Stimulated activated naive CD8-positive, alpha-beta T cell treated with anti-CD3 and anti-CD28 coated beads, Interleukin-15, amount 100 ng/mL, for 72 hours (primary cell): ENCODE results near the gene GNG14.

ENCODE experiments used
- ATAC-seq: fragments of 150-1000 bp; cut with Tn5 transposase; 2 replicates; pipeline ENCODE4 v1.10.0; 2021; ENCODE audit warnings: mild to moderate bottlenecking, moderate library complexity
- DNase-seq, 2 donors: peaks; one replicate each; pipeline ENCODE4 v3.0.0; 2021 to 2022
- H3K27ac Mint-ChIP-seq, 2 donors: one replicate each; pipeline ENCODE4 v1.8.0; 2022; ENCODE audit warnings: mild to moderate bottlenecking in 2 of 2, mixed read lengths in 2 of 2, moderate library complexity in 2 of 2
- H3K27me3 Mint-ChIP-seq: one replicate; pipeline ENCODE4 v1.8.0; 2022; ENCODE audit warnings: mixed read lengths
- H3K4me1 Mint-ChIP-seq: one replicate; pipeline ENCODE4 v1.8.0; 2022; ENCODE audit warnings: mild to moderate bottlenecking, mixed read lengths
- H3K4me3 Mint-ChIP-seq, 2 donors: one replicate each; pipeline ENCODE4 v1.8.0; 2022; ENCODE audit warnings: mild to moderate bottlenecking in 2 of 2, mixed read lengths in 2 of 2, moderate library complexity in 1 of 2
- H3K9me3 Mint-ChIP-seq, 2 donors: one replicate each; pipeline ENCODE4 v1.8.0; 2022; ENCODE audit warnings: mixed read lengths in 2 of 2

The GNG14 gene

DNA sequence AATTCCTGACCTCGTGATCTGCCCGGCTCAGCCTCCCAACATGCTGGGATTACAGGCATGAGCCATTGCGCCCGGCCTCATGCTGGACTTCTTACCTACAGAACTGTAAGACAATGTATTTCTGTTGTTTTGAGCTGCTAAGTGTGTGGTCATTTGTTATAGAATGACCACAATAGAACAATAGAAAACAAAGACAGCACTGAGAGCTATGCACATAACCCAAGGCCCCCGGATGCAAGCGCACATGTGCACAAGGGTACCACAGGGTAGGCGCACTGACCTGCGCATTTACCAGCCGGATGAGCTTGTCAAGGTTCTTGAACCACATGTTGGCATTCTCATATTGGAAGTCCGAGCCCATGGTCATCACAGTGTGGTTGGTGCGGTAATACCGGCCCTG, 26.8 kb upstream of the GNG14 start:
- Mint-ChIP-seq H3K4me1 (peaks cover 36% of the 10 kb centered on the region), H3K27me3 (no peaks in the 10 kb centered on the region), H3K9me3 (no peaks in the 10 kb centered on the region), H3K27ac (no peak overlapping the region), H3K4me3 (no peak overlapping the region)
- DNase-seq (no peak), ATAC-seq (no peak)

DNA sequence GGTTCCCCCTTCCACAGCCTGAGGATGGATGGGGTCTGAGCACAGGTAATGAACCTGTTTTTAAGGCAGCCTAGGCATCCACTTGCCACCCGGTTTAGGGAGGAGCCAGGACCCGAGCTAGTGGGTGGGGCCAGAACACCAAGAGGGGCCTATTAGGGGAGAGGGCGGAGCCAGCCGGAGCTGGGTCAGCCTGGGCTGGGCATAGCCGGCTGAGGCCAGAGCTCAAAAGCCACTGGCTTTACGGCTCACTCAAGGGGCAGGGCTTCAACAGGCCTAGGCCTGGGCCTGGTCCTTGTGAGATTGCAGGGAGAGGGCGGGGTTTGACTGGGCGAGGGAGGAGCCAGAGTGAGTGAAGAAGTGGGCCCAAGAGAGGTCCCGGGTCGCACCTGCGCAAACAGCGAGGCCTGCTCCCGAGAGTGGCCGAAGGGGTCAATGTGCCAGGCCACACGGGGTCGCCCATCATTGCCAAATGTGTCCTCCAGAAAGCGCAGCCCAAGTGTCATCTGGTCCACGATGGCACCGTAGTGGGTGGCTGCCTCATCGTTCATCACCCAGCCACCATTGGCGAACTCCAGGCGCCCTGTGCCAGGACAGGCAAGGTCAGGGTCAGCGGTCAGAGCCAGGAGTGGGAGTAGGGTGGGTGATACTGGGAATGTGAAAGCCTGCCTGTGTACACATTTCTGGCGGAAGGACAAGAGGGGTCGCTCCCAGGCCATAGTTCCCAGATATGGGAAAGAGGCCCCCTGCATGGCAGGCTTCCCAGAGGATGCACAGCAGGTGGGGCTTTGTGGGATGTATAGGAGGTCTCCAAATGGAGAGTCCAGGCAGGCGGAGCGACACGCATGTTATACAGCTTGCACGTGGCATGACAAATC, 23.2 kb upstream of the GNG14 start:
- Mint-ChIP-seq H3K27me3 (no peaks in the 10 kb centered on the region), H3K27ac (peak overlapping the region; percentile 46 to 74)

DNA sequence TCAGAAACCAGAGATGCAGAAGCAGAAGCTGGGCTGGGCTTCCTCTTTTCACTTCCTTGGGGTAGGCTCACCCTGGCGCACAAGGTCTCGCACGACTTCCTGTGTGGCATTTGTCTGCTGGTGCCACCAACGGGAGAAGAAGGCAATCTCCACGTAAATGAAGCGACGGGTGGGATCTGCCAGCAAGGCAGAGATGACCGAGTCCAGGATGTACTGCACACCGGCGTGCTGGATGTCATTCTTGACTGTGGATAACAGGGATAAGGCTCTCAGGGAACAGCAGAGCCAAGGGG, 22.6 kb upstream of the GNG14 start:
- DNase-seq (peak; percentile 33 to 71), ATAC-seq (peak; percentile 56)
- Mint-ChIP-seq H3K4me3 (peak overlapping the region; percentile 91 to 96), H3K4me1 (peaks cover 66% of the 10 kb centered on the region), H3K27me3 (no peaks in the 10 kb centered on the region), H3K9me3 (no peaks in the 10 kb centered on the region), H3K27ac (peak overlapping the region; percentile 61 to 96)

More for the DNA sequence above, 23.2 kb upstream of the GNG14 start:
- no peak for DNase-seq
- no peak for ATAC-seq
- Mint-ChIP-seq H3K4me1 (peaks cover 62% of the 10 kb centered on the region), H3K4me3 (peak overlapping the region; percentile 91 to 96), H3K9me3 (no peaks in the 10 kb centered on the region)

DNA sequence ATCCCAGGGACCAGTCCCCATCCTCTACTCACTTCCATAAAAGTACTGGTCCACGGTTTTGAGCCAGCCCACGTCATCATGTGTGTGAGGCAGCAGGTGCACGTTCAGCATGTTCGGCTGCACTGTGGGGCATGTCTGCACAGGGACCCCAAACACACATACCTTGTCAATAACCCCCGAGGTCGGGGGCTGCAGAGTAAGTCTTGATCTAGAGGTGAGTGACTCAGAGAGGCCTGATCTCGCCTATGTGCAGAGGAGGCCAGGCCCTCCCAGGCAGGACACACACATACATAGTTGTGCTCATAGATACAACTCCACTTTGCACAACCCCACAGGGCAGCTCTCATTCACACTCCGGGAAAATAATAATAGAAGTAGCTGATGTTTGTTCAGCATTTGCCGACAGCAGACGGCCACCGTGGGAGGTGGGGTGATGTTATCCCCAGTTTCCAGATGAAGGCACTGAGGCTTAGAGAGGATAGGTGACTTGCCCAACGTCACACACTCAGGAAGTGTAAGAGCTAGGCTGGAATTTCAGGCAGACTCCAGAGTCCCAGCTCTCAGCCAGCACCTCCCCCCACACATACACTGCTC, 22.0 kb upstream of the GNG14 start:
- ATAC-seq (peak; percentile 21), DNase-seq (no peak)
- Mint-ChIP-seq H3K9me3 (no peaks in the 10 kb centered on the region), H3K27ac (peak overlapping the region; percentile 96), H3K27me3 (no peaks in the 10 kb centered on the region), H3K4me3 (peak overlapping the region; percentile 91 to 96), H3K4me1 (peaks cover 71% of the 10 kb centered on the region)

DNA sequence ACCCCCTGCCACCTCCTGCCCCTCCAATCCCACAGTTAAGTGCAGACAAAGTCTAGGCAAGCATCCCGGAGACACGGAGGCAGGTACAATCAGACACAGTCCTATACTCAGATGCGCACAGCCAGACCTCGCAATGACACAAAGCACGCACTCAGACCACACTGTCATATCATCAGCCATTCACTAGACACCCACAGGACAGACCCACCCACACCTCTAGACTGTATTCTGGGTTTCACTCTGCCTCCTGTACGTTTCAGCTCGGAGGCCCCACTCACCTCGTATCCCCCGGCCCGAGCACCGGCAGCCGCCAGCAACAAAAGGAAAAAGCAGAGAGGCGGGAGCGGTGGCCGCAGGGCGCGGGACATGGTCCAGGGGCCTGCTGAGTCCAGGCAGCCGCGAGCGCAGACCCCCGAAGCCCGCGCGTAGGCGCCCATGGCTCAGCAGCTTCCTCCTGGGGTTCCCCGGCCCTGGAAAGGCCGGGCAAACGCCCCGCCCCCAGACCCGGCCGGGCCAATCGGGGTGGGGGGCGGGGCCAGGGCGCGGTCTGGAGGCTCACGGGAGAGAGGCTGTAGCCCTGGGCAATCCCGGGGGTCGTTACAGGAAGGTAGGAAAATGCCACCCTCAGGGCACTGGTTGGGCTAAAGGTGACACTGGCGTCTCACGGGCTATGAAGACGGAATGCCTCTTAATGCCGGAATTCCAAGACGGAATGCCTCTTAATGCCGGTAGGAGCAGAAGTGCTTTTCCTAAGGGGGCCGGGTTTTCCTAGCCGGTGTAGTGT, 21.3 kb upstream of the GNG14 start, which contains the start of the genes MAN2B1 and WDR83:
TSS of gene MAN2B1 (minus strand) at position 478 of the 784 bp plus-strand sequence. CDS start at position 437, 41 bp downstream.
TSS of gene WDR83 (plus strand) at position 543 of the 784 bp plus-strand sequence. CDS start 2,984 bp downstream, outside the sequence.
- DNase-seq (peak; percentile 81), ATAC-seq (peak; percentile 86)
- no peaks in the 10 kb centered on the region for H3K9me3 Mint-ChIP-seq
- peak within 1 kb of the TSS; percentile 96 for H3K27ac Mint-ChIP-seq
- peak within 1 kb of the TSS; percentile 91 to 96 for H3K4me3 Mint-ChIP-seq
- H3K4me1 Mint-ChIP-seq = peaks cover 74% of the 10 kb centered on the region
- H3K27me3 Mint-ChIP-seq = no peaks in the 10 kb centered on the region

DNA sequence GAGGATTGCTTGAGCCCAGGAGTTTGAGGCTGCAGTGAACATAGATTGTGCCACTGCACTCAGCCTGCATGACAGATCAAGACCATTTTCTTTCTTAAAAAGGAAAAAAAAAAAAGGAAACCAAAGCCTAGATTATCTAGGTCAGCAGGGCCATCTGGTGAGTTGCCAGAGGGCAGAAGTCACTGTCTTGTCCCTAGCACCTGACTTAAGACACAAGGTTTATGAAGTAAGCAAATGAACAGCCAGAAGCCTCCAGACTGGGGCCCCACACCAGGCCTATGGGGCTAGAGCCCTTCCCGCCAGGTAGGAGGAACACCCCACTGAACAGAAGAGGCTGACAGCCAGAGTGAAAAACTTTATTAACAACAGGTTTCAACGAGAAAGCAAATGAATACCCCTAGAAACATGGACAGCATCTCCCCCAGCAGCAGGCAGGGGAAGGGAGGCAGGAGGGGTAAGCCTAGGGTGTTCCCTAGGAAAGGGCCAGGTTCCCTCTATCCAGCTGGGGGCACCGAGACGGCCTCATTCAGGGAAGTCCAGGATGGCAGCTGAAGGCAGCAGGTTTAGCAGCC, 20.0 kb upstream of the GNG14 start:
- Mint-ChIP-seq H3K4me3 (peak overlapping the region; percentile 96 to 97), H3K4me1 (peaks cover 84% of the 10 kb centered on the region), H3K27ac (no peak overlapping the region), H3K27me3 (no peaks in the 10 kb centered on the region), H3K9me3 (no peaks in the 10 kb centered on the region)
- no peak for ATAC-seq
- no peak for DNase-seq

DNA sequence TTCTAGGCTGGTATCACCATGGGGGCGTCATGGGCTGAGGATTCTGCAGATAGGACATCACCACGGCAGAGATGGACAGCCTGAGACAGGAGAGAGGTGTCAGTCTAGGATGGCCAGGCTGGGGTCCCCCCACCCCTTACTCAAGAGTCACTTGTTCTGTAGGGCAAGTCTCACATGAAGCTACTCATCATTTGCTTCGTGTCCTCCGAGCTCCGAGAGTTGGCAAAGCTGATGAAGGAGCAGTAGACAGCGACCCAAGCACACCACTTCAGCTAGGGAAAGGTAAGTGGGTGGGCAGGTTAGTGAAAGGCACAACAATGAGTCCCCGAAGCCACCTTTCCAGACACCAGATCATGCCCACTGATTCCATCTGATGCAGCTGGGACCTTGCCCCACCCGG, 19.5 kb upstream of the GNG14 start:
- DNase-seq = no peak
- Mint-ChIP-seq H3K27ac (peak overlapping the region; percentile 100), H3K9me3 (no peaks in the 10 kb centered on the region), H3K4me3 (peak overlapping the region; percentile 96 to 97), H3K27me3 (no peaks in the 10 kb centered on the region), H3K4me1 (peaks cover 80% of the 10 kb centered on the region)
- no peak for ATAC-seq

DNA sequence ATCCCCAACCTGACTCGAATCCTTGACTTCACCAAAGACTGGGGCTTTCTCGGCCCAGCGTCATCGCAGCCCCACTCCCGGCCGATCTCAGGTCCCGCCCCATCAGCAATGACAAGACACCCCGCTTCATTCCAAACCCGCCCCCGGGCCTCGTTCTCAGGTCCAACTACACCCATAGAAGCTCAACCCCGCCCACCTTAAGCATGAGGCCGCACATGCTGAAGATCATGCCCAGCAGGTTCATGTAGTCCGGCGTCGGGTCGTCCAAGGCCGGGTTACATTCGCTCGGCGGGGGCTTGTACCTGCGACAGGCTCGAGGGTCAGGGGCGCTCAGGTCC, 18.9 kb upstream of the GNG14 start:
- Mint-ChIP-seq H3K27ac (peak overlapping the region; percentile 100), H3K9me3 (no peaks in the 10 kb centered on the region), H3K4me3 (peak overlapping the region; percentile 96 to 97), H3K4me1 (peaks cover 74% of the 10 kb centered on the region), H3K27me3 (no peaks in the 10 kb centered on the region)
- peak; percentile 10 for ATAC-seq
- DNase-seq = peak; percentile 50 to 64

DNA sequence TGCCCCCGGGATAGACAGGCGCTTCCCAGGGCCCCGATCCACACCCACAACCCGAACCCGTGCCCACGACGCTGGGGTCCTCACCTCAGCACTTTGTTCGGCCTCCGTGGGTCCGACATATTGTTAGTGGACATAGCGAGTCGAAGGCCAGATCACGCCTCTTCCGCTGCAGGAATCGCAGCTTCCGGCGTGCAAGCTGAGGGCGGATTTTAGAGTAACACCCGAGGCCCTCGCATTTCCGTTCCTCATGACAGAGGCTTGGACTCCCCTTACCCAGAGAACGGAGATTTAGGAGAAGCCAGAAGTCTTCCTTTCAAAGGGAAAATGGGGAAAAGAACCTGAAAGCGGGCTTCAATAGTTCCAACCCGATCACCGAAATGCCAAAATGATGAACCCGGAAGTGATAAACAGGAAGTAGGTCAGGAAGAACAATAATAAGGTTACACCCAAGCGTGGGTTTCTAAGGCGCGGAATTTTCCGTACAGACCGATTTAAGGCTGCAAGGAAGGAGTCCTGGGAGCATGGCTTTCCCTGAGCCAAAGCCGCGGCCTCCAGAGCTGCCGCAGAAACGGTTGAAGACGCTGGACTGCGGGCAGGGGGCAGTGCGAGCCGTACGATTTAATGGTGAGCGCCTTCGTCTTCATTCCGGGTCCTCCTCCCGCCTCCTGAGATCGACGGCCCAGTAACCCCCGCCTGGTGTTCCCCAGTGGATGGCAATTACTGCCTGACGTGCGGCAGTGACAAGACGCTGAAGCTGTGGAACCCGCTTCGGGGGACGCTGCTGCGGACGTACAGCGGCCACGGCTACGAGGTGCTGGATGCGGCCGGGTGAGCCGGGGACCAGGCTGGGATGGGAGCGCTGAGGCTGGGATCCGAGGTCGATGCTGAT, 18.3 kb upstream of the GNG14 start:
- peak; percentile 76 to 79 for DNase-seq
- peak; percentile 38 for ATAC-seq
- H3K27me3 Mint-ChIP-seq = no peaks in the 10 kb centered on the region
- peaks cover 72% of the 10 kb centered on the region for H3K4me1 Mint-ChIP-seq
- peak overlapping the region; percentile 100 for H3K27ac Mint-ChIP-seq
- H3K9me3 Mint-ChIP-seq = no peaks in the 10 kb centered on the region
- peak overlapping the region; percentile 96 to 97 for H3K4me3 Mint-ChIP-seq

DNA sequence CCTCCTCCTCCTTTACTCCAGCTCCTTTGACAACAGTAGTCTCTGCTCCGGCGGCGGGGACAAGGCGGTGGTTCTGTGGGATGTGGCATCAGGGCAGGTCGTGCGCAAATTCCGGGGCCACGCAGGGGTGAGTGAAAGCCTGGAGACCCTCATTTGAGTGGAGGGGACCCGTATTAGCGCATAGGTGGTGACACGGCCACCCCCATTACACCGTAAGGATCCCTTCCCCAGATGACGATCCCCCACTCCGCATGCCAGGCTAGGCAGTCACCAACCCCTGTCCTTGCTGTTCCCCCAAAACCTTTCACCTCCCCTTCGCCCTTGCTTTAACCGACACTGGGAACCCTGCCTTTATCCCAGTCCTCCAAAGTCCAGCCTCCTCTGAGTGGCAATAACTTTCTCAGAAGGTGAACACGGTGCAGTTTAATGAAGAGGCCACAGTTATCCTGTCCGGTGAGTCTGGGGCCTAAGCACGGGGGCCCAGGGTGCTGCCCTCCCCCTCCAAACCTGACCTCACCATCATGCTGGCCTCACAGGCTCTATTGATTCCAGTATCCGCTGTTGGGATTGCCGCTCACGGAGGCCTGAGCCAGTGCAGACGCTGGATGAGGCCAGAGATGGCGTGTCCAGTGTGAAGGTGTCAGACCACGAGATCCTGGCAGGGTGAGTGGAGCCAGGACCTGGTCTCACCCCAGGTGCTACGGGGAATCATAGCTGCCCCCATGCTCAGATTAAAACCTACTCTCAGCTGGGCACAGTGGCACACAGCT, 17.5 kb upstream of the GNG14 start:
- ATAC-seq (no peak), DNase-seq (no peak)
- no peaks in the 10 kb centered on the region for H3K9me3 Mint-ChIP-seq
- H3K4me1 Mint-ChIP-seq = peaks cover 69% of the 10 kb centered on the region
- no peaks in the 10 kb centered on the region for H3K27me3 Mint-ChIP-seq
- H3K4me3 Mint-ChIP-seq = peak overlapping the region; percentile 96 to 97
- peak overlapping the region; percentile 100 for H3K27ac Mint-ChIP-seq

DNA sequence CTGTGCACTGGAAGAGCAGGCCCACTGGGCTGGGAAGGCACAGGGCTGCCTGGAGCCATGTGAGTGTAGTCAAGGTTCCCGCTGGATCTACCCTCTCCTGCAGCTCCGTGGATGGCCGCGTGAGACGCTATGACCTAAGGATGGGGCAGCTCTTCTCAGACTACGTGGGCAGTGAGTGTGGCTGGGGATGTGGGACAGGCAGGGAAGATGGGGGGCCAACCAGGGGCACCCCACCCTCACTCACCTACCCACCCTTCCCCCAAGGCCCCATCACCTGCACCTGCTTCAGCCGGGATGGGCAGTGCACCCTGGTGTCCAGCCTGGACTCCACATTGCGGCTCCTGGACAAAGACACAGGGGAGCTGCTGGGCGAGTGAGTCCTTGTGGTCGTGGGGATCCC, 15.1 kb upstream of the GNG14 start:
- DNase-seq = no peak
- ATAC-seq = no peak
- no peak overlapping the region for H3K4me3 Mint-ChIP-seq
- H3K27ac Mint-ChIP-seq = peak overlapping the region in 1 of 2 donors; percentile 68
- no peaks in the 10 kb centered on the region for H3K9me3 Mint-ChIP-seq
- H3K4me1 Mint-ChIP-seq = peaks cover 64% of the 10 kb centered on the region
- no peaks in the 10 kb centered on the region for H3K27me3 Mint-ChIP-seq

DNA sequence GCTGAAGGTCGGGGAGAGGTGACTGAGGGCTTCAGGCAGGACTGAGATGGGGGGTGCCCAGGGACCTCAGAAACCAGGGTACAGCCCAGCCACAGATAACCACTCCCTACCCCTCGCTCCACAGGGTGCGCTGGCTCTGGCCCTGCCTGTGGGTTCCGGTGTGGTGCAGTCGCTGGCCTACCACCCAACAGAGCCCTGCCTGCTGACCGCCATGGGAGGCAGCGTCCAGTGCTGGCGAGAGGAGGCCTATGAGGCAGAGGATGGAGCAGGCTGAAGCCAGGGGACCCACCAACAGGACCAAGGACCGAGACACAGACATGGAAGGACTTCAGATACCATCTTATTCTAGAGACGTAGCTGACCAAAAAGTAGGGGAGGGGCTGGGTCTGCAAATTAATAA, 12.4 kb upstream of the GNG14 start:
- peaks cover 53% of the 10 kb centered on the region for H3K4me1 Mint-ChIP-seq
- no peaks in the 10 kb centered on the region for H3K9me3 Mint-ChIP-seq
- no peak for ATAC-seq
- peak overlapping the region in 1 of 2 donors; percentile 82 for H3K27ac Mint-ChIP-seq
- DNase-seq = no peak
- H3K4me3 Mint-ChIP-seq = no peak overlapping the region
- H3K27me3 Mint-ChIP-seq = no peaks in the 10 kb centered on the region

DNA sequence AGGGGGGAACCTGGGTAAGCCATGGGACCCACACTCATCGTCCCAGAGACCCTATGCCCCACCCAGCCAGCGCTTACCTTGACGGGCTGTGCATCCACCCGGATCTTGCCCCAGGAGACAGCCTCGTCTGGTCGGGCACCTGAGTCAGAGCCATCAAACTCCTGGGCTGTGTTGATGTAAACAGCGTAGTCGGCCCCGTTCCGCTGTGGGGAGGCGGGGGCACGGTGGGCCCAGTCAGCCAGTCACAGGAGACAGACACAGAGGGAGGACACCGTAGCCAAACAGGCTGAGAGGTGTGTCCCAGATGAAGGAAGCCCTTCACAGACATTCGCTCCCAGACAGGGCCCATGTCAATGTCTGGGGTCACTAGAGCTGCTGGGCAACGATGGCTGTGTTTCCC, 11.9 kb upstream of the GNG14 start:
- H3K4me3 Mint-ChIP-seq = no peak overlapping the region
- H3K4me1 Mint-ChIP-seq = peaks cover 53% of the 10 kb centered on the region

DNA sequence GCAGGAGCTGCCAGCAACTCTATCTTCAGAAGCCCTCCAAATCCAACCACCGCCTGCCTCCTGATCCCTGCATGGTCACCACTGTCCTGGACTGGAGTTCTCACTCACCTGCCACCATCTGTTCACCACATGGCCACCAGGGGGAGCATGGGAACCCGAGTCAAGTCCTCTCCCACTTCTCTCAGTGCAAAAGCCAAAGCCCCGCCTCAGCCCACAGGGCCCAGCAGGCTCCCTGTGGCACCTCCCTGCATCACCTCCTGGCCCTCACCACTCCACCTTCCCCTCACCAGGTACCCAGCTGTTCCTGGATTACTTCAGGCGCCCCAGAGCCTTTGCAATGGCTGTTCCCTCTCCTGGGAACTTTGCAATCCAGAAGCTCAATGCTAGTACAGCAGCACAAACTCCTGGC, 11.4 kb upstream of the GNG14 start:
- H3K4me3 Mint-ChIP-seq = no peak overlapping the region
- H3K9me3 Mint-ChIP-seq = no peaks in the 10 kb centered on the region
- peaks cover 57% of the 10 kb centered on the region for H3K4me1 Mint-ChIP-seq
- peak overlapping the region in 1 of 2 donors; percentile 64 for H3K27ac Mint-ChIP-seq
- DNase-seq (peak; percentile 81 to 84), ATAC-seq (peak; percentile 45)
- H3K27me3 Mint-ChIP-seq = no peaks in the 10 kb centered on the region

More for the DNA sequence above, 11.9 kb upstream of the GNG14 start:
- no peaks in the 10 kb centered on the region for H3K27me3 Mint-ChIP-seq
- peak overlapping the region in 1 of 2 donors; percentile 64 for H3K27ac Mint-ChIP-seq
- no peaks in the 10 kb centered on the region for H3K9me3 Mint-ChIP-seq
- ATAC-seq (no peak), DNase-seq (no peak)
